Heart right ventricle (tissue), 16 donors: ENCODE results near the gene PLS3. TPM values are rescaled to one million over a fixed set of nuclear protein-coding genes. Genes with fewer than 3 reads are reported as not detected.
A peak's percentile ranks its signal among the peaks of the same experiment; 100 is the strongest.

Experiments used
- ATAC-seq, 8 donors: fragments of 200-7000 bp; cut with Tn5 transposase; one replicate each; pipeline ENCODE4 v1.9.1; 2020; ENCODE audit warnings: mild to moderate bottlenecking in 8 of 8, moderate library complexity in 8 of 8, moderate number of reproducible peaks in 1 of 8
- DNase-seq, 2 donors: peaks; one replicate each; pipeline ENCODE4 v3.0.0-alpha.2; 2020
- H3K27ac ChIP-seq, 10 donors: fragments of 200-600 bp; sonication (generic) in 2 of 10; one replicate each; pipeline versions ENCODE4 v1.5.0 to v1.8.0; 2020 to 2022; ENCODE audit warnings: mild to moderate bottlenecking in 3 of 10
- H3K27me3 ChIP-seq, 7 donors: fragments of 200-600 bp; one replicate each; pipeline ENCODE4 v1.8.0; 2021 to 2022; ENCODE audit warnings: mild to moderate bottlenecking in 2 of 7
- H3K36me3 ChIP-seq, 9 donors: fragments of 200-600 bp; sonication (generic) in 1 of 9; one replicate each; pipeline versions ENCODE4 v1.5.0 to v1.8.0; 2020 to 2022; ENCODE audit warnings: mild to moderate bottlenecking in 2 of 9
- H3K4me1 ChIP-seq, 9 donors: fragments of 200-600 bp; sonication (generic) in 1 of 9; one replicate each; pipeline versions ENCODE4 v1.5.0 to v1.8.0; 2020 to 2022; ENCODE audit warnings: mild to moderate bottlenecking in 4 of 9
- H3K4me3 ChIP-seq, 10 donors: fragments of 200-600 bp; sonication (generic) in 2 of 10; one replicate each; pipeline versions ENCODE4 v1.5.0 to v1.8.0; 2020 to 2022; ENCODE audit warnings: mild to moderate bottlenecking in 7 of 10, moderate library complexity in 2 of 10
- H3K9me3 ChIP-seq, 11 donors: fragments of 200-600 bp in 10 of 11; sonication (generic) in 2 of 11; one replicate each; pipeline versions ENCODE4 v1.5.0 to v1.8.0; 2013 to 2022; ENCODE audit warnings: mild to moderate bottlenecking in 2 of 11, control low read depth in 1 of 11, moderate library complexity in 1 of 11
- CTCF ChIP-seq, 9 donors: fragments of 200-600 bp; sonication (generic) in 2 of 9; IDR thresholded peaks; one replicate each; pipeline versions ENCODE4 v1.5.0 to v1.8.0; 2021 to 2022; ENCODE audit warnings: antibody characterized with exemption in 9 of 9, mild to moderate bottlenecking in 5 of 9, moderate library complexity in 1 of 9
- WGBS, 2 donors: extraction: QIAGEN DNeasy Blood & Tissue Kit; methylation state at CpG; one replicate each; pipeline ENCODE4 v1.1.7; 2013; ENCODE audit warnings: inconsistent platforms in 1 of 2; 5-methylcytosine and 5-hydroxymethylcytosine counted together
- intact Hi-C, 10 donors: fragments of 100-400 bp; cut with DNase I; formaldehyde crosslinking; loops; one replicate each; pipeline versions ENCODE4 v1.11.1 to v1.14.2; 2022
- polyA plus RNA-seq, 2 donors: library from polyadenylated mRNA; stranded (reverse); fragments of 200-250 nt; gene quantifications; one replicate each; pipeline ENCODE4 v1.2.3, GENCODE V29; 2013
- total RNA-seq, 10 donors: library from RNA; stranded (reverse); fragmentation: NEBNext Ultra II Directional in 3 of 10; extraction: Animal tissue kit (Norgen Biotek cat#: 25700) in 3 of 10; gene quantifications; one replicate each; pipeline versions ENCODE4 v1.2.1 to v1.2.4, GENCODE V29; 2021 to 2023
- donor health status: Arrhythmogenic right ventricular cardiomyopathy.
- donor health status: ischemic (EF 13 %, LVEDD 7.1; RV severe dilation, severe dysfunction).
- donor health status: healthy with polysubstance abuse.
- donor health status: DM: no; HTN: yes; CAD: no.
- donor health status: DM: no; HTN: no; CAD: no.
- donor health status: ischemic (EF 25% LVEDD 6.9; RV normal size, moderate dysfunction).
- donor health status: ischemic (EF 25% LVEDD 5.7; RV mildly dilated, moderate dysfunction).
- donor health status: healthy.
- donor health status: DM: yes; HTN: yes; CAD: no.
- donor health status: Ischemic cardiomyopathy.
- donor health status: ischemic (EF 35%, LVEDD 5.7; RV mildly dilated, moderate dysfunction).
- donor health status: nonischemic (EF 11% LVEDD 7.7; RV severe dilation, severe dysfunction).
- donor health status: DM: yes; HTN: yes; CAD: no.
- donor health status: PGD.
- donor health status: ischemic (EF 29% LVEDD 5.4; RV normal size, mild dysfunction).
- donor health status: nonischemic (EF 23%, LVEDD 6.1; RV moderate dilation, normal function).

Gene PLS3
- total and polyA plus RNA-seq, 12 donors = 29.7 to 56.9 (median 38.0) TPM

GRCh38 chrX:115563633-115564162 lies 2.7 kb downstream of the PLS3 start:
- 38 to 43% methylated on average over 4 of the region's 4 CpGs for WGBS, 2 donors
- ATAC-seq (no peak), DNase-seq (no peak)
- H3K9me3 ChIP-seq = no peaks in the 10 kb centered on the region
- H3K4me3 ChIP-seq = peak overlapping the region in 7 of 10 donors; percentile 65 to 81 (median 78)
- H3K27me3 ChIP-seq = peaks cover 0 to 83% (median 0%) of the 10 kb centered on the region in 7 donors
- no peak for TF ChIP-seq CTCF (IDR thresholded peaks at IDR 0.05)
- peak overlapping the region in 9 of 10 donors; percentile 83 to 96 (median 93) for H3K27ac ChIP-seq
- intact Hi-C loops = loop anchor here in 8 of 10 donors (2.0 to 10.0 kb wide), 11 partner anchors 29 to 231 kb away; no protein-coding TSS in a partner anchor
- no peaks in the 10 kb centered on the region for H3K36me3 ChIP-seq
- H3K4me1 ChIP-seq = peaks cover 3 to 55% (median 10%) of the 10 kb centered on the region in 9 donors

GRCh38 chrX:115564243-115564642 lies 3.3 kb downstream of the PLS3 start:
- ATAC-seq = no peak
- WGBS, 2 donors = 21 to 36% methylated on average over 2 of the region's 2 CpGs
- Histone ChIP-seq H3K27ac (peak overlapping the region in 9 of 10 donors; percentile 3 to 96 (median 93)), H3K4me3 (peak overlapping the region in 5 of 10 donors; percentile 69 to 81 (median 79)), H3K27me3 (peaks cover 0 to 77% (median 0%) of the 10 kb centered on the region in 7 donors), H3K4me1 (peaks cover 3 to 60% (median 10%) of the 10 kb centered on the region in 9 donors), H3K36me3 (no peaks in the 10 kb centered on the region), H3K9me3 (no peaks in the 10 kb centered on the region)
- TF ChIP-seq CTCF (IDR thresholded peaks at IDR 0.05) = no peak
- no peak for DNase-seq
- intact Hi-C loops = loop anchor here in 8 of 10 donors (5.0 to 10.0 kb wide), 10 partner anchors 51 to 232 kb away; no protein-coding TSS in a partner anchor

- Histone ChIP-seq H3K9me3 (no peaks in the 10 kb centered on the region), H3K4me1 (peaks cover 3 to 60% (median 10%) of the 10 kb centered on the region in 9 donors), H3K36me3 (no peaks in the 10 kb centered on the region), H3K4me3 (no peak overlapping the region), H3K27me3 (peaks cover 0 to 64% (median 0%) of the 10 kb centered on the region in 7 donors), H3K27ac (peak overlapping the region in 1 of 10 donors; percentile 95)
- intact Hi-C loops = loop anchor here in 6 of 10 donors (10.0 kb wide), 5 partner anchors 49 to 231 kb away; no protein-coding TSS in a partner anchor
- ATAC-seq (no peak), DNase-seq (no peak)
- 42 to 44% methylated on average over 2 of the region's 2 CpGs for WGBS, 2 donors
- TF ChIP-seq CTCF (IDR thresholded peaks at IDR 0.05) = no peak
Observed at GRCh38 chrX:115565888-115566287, 4.9 kb downstream of the PLS3 start.

GRCh38 chrX:115571712-115572111 lies 10.7 kb downstream of the PLS3 start:
- no peaks in the 10 kb centered on the region for H3K9me3 ChIP-seq
- peaks cover 0 to 30% (median 0%) of the 10 kb centered on the region in 7 donors for H3K27me3 ChIP-seq
- DNase-seq (no peak), ATAC-seq (no peak)
- peaks cover 0 to 46% (median 0%) of the 10 kb centered on the region in 9 donors for H3K4me1 ChIP-seq
- no peak overlapping the region for H3K4me3 ChIP-seq
- no peak for TF ChIP-seq CTCF (IDR thresholded peaks at IDR 0.05)
- intact Hi-C loops = loop anchor here in 1 of 10 donors (10.0 kb wide), 1 partner anchor 63 kb away; no protein-coding TSS in a partner anchor
- peaks cover 0 to 12% (median 0%) of the 10 kb centered on the region in 9 donors for H3K36me3 ChIP-seq
- H3K27ac ChIP-seq = peak overlapping the region in 2 of 10 donors; percentile 56 to 67
